Peyer's patch (tissue), 4 donors: ENCODE data around the gene FGF12. TPM values are rescaled to one million over a fixed set of nuclear protein-coding genes. Genes with fewer than 3 reads are reported as not detected.
"Not testable (repeated sequence)": the region's sequence is repeated elsewhere in the genome, so short reads cannot be mapped to it uniquely, and the experiment has no call there.

Experiments used
- DNase-seq, 3 donors: peaks; one replicate each; pipeline ENCODE4 v3.0.0-alpha.2; 2017 to 2019
- H3K27ac ChIP-seq, 4 donors: fragments of 200-600 bp; sonication (generic); one replicate each; pipeline ENCODE4 v1.5.1; 2016 to 2019
- H3K27me3 ChIP-seq, 2 donors: fragments of 200-600 bp; sonication (generic); one replicate each; pipeline ENCODE4 v1.5.1; 2019
- H3K36me3 ChIP-seq, 3 donors: fragments of 200-600 bp; sonication (generic); one replicate each; pipeline ENCODE4 v1.5.1; 2016 to 2019
- H3K4me1 ChIP-seq, 4 donors: fragments of 200-600 bp; sonication (generic); one replicate each; pipeline ENCODE4 v1.5.1; 2016 to 2019
- H3K4me3 ChIP-seq, 4 donors: fragments of 200-600 bp; sonication (generic); 1 replicate in 3 of 4; 2 replicates in 1 of 4; pipeline ENCODE4 v1.5.1; 2016 to 2019; ENCODE audit warnings: mild to moderate bottlenecking in 1 of 4
- H3K9me3 ChIP-seq, 4 donors: fragments of 200-600 bp; sonication (generic); one replicate each; pipeline ENCODE4 v1.5.1; 2016 to 2019; ENCODE audit warnings: mild to moderate bottlenecking in 1 of 4
- POLR2A ChIP-seq, 2 donors: fragments of 450-650 bp; IDR thresholded peaks; one replicate each; pipeline ENCODE4 v1.5.1; 2017; ENCODE audit warnings: antibody characterized with exemption in 2 of 2, mild to moderate bottlenecking in 2 of 2, moderate library complexity in 2 of 2
- total RNA-seq, 4 donors: library from RNA; depleted of rRNA; stranded (reverse); fragments of >200 nt; gene quantifications; one replicate each; pipeline ENCODE4 v1.1.0, GENCODE V29; 2016
- TF ChIP-seq, protein P1 (sequence below), 6 experiments: fragments of 450-650 bp in 4 of 6; fragments of 200-600 bp in 2 of 6; sonication (generic) in 1 of 6; IDR thresholded peaks; one replicate each; pipeline ENCODE4 v1.5.1; 2017 to 2019; ENCODE audit warnings: antibody characterized with exemption in 6 of 6, mild to moderate bottlenecking in 3 of 6, moderate library complexity in 1 of 6

The FGF12 gene
- total RNA-seq, 4 donors from 2014 or later = 0.47 TPM; not detected in 3

DNA sequence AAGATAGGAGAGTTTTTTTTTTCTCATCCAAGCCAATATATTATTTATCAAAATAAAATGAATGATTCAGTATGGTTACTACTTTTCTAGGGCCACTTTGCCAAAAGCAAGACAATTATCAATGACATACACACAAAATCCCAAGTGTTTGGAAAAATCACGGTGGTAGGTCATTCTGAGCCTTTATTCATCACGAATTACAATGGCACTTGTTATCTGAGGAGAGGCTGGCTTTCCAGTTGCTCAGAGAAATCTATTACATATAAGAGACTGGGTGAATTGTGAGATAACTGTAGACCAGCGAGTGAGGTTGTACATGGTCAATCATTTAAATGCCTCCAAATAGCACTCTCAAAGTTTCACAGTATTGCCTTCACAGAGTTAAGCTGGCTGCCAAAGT is 20.4 kb upstream of the FGF12 start:
- H3K4me1 ChIP-seq = no peaks in the 10 kb centered on the region
- DNase-seq = no peak
- H3K36me3 ChIP-seq = no peaks in the 10 kb centered on the region
- no peak overlapping the region for H3K4me3 ChIP-seq
- no peak overlapping the region for H3K27ac ChIP-seq
- TF ChIP-seq, protein P1, sequence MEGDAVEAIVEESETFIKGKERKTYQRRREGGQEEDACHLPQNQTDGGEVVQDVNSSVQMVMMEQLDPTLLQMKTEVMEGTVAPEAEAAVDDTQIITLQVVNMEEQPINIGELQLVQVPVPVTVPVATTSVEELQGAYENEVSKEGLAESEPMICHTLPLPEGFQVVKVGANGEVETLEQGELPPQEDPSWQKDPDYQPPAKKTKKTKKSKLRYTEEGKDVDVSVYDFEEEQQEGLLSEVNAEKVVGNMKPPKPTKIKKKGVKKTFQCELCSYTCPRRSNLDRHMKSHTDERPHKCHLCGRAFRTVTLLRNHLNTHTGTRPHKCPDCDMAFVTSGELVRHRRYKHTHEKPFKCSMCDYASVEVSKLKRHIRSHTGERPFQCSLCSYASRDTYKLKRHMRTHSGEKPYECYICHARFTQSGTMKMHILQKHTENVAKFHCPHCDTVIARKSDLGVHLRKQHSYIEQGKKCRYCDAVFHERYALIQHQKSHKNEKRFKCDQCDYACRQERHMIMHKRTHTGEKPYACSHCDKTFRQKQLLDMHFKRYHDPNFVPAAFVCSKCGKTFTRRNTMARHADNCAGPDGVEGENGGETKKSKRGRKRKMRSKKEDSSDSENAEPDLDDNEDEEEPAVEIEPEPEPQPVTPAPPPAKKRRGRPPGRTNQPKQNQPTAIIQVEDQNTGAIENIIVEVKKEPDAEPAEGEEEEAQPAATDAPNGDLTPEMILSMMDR (IDR thresholded peaks at IDR 0.05) = no peak
- no peak for TF ChIP-seq POLR2A (IDR thresholded peaks at IDR 0.05)
- H3K9me3 ChIP-seq = no peaks in the 10 kb centered on the region
- no peaks in the 10 kb centered on the region for H3K27me3 ChIP-seq

DNA sequence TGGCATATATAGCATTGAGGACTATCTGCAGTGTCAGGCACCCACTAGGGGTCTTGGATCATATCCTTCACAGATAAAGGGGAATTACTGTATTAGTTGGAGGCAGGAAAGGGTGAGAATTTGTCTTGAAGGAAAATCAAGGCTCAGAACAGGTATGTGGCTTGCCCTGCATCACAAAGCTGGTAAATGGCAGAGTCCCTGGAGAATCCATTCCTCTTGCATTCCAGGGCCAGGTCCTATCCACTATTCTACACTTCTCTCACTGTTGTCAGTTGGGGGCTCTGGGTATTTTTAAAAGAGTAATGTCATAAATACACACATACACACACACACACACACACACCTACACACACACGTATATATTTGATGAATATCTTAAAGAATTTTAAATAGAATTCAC is 19.8 kb upstream of the FGF12 start:
- no peak overlapping the region for H3K4me3 ChIP-seq
- H3K36me3 ChIP-seq = no peaks in the 10 kb centered on the region
- TF ChIP-seq, protein P1 (IDR thresholded peaks at IDR 0.05) = no peak
- no peak for TF ChIP-seq POLR2A (IDR thresholded peaks at IDR 0.05)
- no peaks in the 10 kb centered on the region for H3K27me3 ChIP-seq
- no peaks in the 10 kb centered on the region for H3K4me1 ChIP-seq
- H3K27ac ChIP-seq = no peak overlapping the region
- no peaks in the 10 kb centered on the region for H3K9me3 ChIP-seq
- no peak for DNase-seq

DNA sequence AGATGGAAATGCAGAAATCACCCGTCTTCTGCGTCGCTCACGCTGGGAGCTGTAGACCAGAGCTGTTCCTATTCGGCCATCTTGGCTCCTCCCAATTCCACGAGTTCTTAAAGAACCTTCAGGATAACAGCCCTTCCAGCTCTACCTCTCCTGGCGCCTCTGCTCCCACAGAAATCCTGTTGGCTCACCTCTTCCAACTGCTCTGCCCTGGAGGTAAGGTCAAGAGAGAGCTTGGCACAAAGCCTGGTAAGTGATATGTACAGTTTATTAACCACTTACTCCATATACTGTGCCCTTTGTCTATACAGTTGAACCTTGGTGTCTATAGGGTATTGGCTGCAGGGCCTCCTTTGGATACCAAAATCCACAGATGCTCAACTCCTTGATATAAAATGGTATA is 17.8 kb upstream of the FGF12 start:
- DNase-seq = no peak
- H3K9me3 ChIP-seq = no peaks in the 10 kb centered on the region
- TF ChIP-seq, protein P1 (IDR thresholded peaks at IDR 0.05) = no peak
- TF ChIP-seq POLR2A (IDR thresholded peaks at IDR 0.05) = no peak
- no peaks in the 10 kb centered on the region for H3K4me1 ChIP-seq
- no peak overlapping the region for H3K27ac ChIP-seq
- H3K4me3 ChIP-seq = no peak overlapping the region
- H3K27me3 ChIP-seq = no peaks in the 10 kb centered on the region
- no peaks in the 10 kb centered on the region for H3K36me3 ChIP-seq

DNA sequence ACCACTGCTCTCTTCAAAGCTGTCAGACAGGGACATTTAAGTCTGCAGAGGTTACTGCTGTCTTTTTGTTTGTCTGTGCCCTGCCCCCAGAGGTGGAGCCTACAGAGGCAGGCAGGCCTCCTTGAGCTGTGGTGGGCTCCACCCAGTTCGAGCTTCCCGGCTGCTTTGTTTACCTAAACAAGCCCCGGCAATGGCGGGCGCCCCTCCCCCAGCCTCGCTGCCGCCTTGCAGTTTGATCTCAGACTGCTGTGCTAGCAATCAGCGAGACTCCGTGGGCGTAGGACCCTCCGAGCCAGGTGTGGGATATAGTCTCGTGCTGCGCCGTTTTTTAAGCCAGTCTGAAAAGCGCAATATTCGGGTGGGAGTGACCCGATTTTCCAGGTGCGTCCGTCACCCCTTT is 17.3 kb upstream of the FGF12 start:
- not testable (repeated sequence) for H3K27me3 ChIP-seq, H3K27ac ChIP-seq

DNA sequence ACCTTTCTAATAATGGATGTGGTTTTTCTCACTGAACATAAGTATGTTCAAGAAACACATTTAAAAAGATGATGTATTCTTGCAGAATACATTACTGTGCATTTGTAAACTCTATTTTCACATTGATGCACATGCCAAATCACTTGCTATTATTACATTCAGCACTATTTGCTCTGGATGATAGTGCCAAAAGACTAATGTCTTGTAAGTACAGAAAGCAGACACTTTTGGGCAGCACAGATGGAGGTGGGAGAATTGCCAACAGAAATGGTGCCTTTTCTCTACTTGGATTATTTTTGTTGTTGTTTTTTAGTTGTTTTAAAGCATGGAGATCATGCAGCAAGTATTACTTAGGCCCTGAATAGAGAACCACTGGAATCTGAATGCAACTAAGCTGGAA is 10.2 kb upstream of the FGF12 start:
- Histone ChIP-seq H3K27ac (no peak overlapping the region), H3K36me3 (no peaks in the 10 kb centered on the region), H3K4me3 (no peak overlapping the region), H3K27me3 (no peaks in the 10 kb centered on the region), H3K9me3 (no peaks in the 10 kb centered on the region), H3K4me1 (no peaks in the 10 kb centered on the region)
- TF ChIP-seq POLR2A (IDR thresholded peaks at IDR 0.05) = no peak
- TF ChIP-seq, protein P1 (IDR thresholded peaks at IDR 0.05) = no peak
- no peak for DNase-seq

More for the DNA sequence above, 17.3 kb upstream of the FGF12 start:
- H3K4me1 ChIP-seq, H3K36me3 ChIP-seq, H3K4me3 ChIP-seq, H3K9me3 ChIP-seq, DNase-seq: not testable (repeated sequence)

DNA sequence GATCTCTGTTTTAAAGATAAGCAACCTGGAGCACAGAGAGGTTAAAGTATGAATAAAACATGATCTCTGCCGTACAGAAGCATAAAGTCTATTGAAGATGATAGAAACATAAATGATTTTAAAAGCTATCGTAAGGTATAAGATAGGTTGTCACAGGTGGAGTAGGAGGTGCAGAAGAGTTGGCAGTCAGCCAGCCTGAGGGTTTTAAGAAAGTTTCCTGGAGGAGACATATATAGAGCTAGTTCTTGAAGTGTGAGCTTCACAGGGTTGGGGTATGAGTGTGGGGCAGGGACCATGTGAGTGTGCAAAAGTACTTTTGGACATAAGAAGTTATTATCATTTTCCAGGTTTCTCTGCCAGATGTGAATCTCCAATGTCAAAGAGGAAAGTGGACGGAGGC is 3.9 kb upstream of the FGF12 start:
- no peaks in the 10 kb centered on the region for H3K4me1 ChIP-seq
- no peaks in the 10 kb centered on the region for H3K27me3 ChIP-seq
- no peaks in the 10 kb centered on the region for H3K9me3 ChIP-seq
- DNase-seq = no peak
- no peak overlapping the region for H3K4me3 ChIP-seq
- H3K36me3 ChIP-seq = no peaks in the 10 kb centered on the region
- no peak for TF ChIP-seq POLR2A (IDR thresholded peaks at IDR 0.05)
- TF ChIP-seq, protein P1 (IDR thresholded peaks at IDR 0.05) = no peak
- no peak overlapping the region for H3K27ac ChIP-seq
